GM12874 (cell line): ENCODE measurements around the gene HNRNPH3.

ENCODE experiments used
- TF ChIP-seq, protein P1 (sequence below): IDR thresholded peaks from 2 replicates; pipeline ENCODE4 v1.5.1; 2011; ENCODE audit warnings: low read depth, mild to moderate bottlenecking, control low read depth, low read length, moderate library complexity; ENCODE audit not compliant: insufficient read depth

HNRNPH3 gene

DNA sequence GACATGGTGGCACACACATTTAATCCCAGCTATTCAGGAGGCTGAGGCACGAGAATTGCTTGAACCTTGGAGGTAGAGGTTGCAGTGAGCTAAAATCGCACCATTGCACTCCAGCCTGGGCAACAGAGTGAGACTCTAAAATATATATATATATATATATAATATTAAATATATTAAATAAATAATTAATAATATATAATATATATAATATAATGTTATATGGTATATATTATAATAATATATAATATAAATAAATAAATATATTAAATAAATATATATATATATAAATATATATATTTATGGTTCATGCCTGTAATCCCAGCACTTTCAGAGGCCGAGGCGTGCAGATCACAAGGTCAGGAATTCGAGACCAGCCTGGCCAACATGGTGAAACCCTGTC, 34.7 kb downstream of the HNRNPH3 start:
- TF ChIP-seq, protein P1, sequence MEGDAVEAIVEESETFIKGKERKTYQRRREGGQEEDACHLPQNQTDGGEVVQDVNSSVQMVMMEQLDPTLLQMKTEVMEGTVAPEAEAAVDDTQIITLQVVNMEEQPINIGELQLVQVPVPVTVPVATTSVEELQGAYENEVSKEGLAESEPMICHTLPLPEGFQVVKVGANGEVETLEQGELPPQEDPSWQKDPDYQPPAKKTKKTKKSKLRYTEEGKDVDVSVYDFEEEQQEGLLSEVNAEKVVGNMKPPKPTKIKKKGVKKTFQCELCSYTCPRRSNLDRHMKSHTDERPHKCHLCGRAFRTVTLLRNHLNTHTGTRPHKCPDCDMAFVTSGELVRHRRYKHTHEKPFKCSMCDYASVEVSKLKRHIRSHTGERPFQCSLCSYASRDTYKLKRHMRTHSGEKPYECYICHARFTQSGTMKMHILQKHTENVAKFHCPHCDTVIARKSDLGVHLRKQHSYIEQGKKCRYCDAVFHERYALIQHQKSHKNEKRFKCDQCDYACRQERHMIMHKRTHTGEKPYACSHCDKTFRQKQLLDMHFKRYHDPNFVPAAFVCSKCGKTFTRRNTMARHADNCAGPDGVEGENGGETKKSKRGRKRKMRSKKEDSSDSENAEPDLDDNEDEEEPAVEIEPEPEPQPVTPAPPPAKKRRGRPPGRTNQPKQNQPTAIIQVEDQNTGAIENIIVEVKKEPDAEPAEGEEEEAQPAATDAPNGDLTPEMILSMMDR = no peak

DNA sequence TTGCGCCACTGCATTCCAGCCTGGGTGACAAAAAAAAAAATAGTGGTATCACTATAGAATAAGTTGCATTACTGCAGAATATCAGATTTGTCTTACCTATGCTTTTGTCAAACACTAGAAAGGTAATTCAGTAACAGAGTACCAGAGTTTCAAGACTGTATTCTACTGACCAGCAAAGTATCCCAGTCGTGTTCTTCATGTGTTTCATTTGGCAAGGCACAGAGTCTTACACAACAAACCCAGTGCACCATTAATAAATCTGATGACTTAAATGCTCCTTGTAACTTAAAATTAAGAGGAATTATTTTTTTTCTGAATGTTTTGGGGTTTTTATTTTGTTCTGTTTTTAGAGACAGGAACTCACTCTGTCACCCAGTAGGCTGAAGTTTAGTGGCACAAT, 35.3 kb downstream of the HNRNPH3 start:
- TF ChIP-seq, protein P1 = no peak

DNA sequence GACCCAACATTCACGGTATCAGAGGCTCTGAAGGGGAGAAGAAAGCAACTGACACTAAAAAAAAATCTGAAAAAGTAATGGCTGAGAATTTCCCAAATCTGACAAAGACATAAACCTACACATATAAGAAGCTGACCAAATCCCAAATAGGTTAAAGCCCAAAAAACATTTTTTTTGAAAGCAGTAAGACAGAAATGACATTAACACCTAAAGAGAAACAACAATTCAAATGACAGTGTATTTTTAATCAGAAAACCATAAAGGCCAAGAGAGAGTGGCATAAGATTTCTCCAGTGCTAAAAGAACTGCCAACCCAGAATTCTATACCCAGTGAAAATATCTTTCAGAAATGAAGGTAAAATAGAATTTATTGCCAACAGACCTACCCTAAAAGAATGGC, 39.7 kb downstream of the HNRNPH3 start:
- TF ChIP-seq, protein P1 = no peak

DNA sequence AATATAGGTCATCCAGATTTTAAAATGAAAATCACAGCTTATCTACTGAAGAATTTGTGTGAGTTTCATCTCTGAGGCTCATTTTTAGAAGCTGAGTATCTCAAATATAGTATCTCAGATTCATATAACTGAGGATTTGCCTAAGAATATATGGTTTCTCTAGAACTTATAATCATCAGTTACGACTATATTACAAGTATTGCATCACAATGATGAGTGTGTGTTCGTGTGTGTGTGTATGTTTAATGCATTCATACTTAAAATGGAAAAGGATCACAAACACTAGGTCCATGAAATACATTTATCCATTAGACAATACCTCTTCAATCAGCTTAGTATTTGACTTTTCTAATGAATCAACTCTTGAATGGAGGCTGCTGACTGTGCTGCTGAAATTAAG, 53.9 kb downstream of the HNRNPH3 start:
- TF ChIP-seq, protein P1 = no peak
